ENCODE data around the gene SH2D5.

DNA sequence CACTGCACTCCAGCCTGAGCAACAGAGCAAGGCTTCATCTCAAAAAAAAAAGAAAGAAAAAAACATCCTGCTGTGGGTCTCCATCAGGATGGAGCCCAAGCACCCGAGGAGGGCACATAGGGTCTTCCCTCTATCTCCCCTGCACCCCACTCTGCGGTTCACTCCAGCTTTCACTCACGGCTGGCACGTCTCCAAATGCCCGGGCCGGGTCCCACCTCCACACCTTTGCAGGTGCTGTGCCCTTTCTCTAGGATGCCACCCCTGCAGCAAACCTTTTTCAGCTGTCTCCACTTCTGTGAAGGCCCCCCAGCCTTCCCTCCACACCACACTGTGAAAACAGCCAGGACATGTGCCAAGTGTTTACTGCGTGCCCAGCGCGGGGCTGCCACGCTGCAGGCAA is 48.9 kb downstream of the SH2D5 start:
- TF ChIP-seq, protein P1, sequence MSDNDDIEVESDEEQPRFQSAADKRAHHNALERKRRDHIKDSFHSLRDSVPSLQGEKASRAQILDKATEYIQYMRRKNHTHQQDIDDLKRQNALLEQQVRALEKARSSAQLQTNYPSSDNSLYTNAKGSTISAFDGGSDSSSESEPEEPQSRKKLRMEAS (IDR thresholded peaks at IDR 0.05): no peak
- TF ChIP-seq RAD21 (IDR thresholded peaks at IDR 0.05; ENCODE audit: low read depth) (no peak), CREB1 (IDR thresholded peaks at IDR 0.05; ENCODE audit: low read depth) (no peak), TEAD4 (IDR thresholded peaks at IDR 0.05) (no peak), EGR1 (IDR thresholded peaks at IDR 0.05) (no peak), NFIC (IDR thresholded peaks at IDR 0.05) (no peak), YY1 (IDR thresholded peaks at IDR 0.05; ENCODE audit: low read depth) (no peak), FOXM1 (IDR thresholded peaks at IDR 0.05; ENCODE audit: borderline replicate concordance, low read depth) (no peak), REST (IDR thresholded peaks at IDR 0.05; ENCODE audit: low read depth) (no peak), CEBPB (IDR thresholded peaks at IDR 0.05) (no peak), EP300 (IDR thresholded peaks at IDR 0.05; ENCODE audit: borderline replicate concordance) (no peak), TAF1 (IDR thresholded peaks at IDR 0.05; ENCODE audit: low read depth) (no peak), TCF12 (IDR thresholded peaks at IDR 0.05; ENCODE audit: low read depth) (no peak)
- TF ChIP-seq, protein P2, sequence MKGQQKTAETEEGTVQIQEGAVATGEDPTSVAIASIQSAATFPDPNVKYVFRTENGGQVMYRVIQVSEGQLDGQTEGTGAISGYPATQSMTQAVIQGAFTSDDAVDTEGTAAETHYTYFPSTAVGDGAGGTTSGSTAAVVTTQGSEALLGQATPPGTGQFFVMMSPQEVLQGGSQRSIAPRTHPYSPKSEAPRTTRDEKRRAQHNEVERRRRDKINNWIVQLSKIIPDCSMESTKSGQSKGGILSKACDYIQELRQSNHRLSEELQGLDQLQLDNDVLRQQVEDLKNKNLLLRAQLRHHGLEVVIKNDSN (IDR thresholded peaks at IDR 0.05): no peak

Data from Ishikawa (cell line).